Astrocyte of the cerebellum (primary cell): ENCODE results near the gene LINGO1.

Experiments
- DNase-seq: peaks from one replicate; pipeline ENCODE4 v3.0.0-alpha.2; 2011; ENCODE audit warnings: low read depth
- H3K4me3 ChIP-seq: 2 replicates; pipeline ENCODE4 v1.5.1; 2011; ENCODE audit warnings: mild to moderate bottlenecking, low read depth, low read length, moderate library complexity
- CTCF ChIP-seq: IDR thresholded peaks from 2 replicates; pipeline ENCODE4 v1.5.1; 2012; ENCODE audit warnings: low read length, low read depth, moderate library complexity, mild to moderate bottlenecking; ENCODE audit errors: missing control alignments
- in situ Hi-C: cut with HindIII; loops from 2 replicates; pipeline ENCODE4 v1.10.0; 2017; ENCODE audit warnings: low sequenced_read_pairs

The LINGO1 gene

GRCh38 chr15:77620297-77620696 lies 12.4 kb downstream of the LINGO1 start:
- no peak for TF ChIP-seq CTCF
- DNase-seq: no peak
- in situ Hi-C loops: no loop called here
- no peak overlapping the region for H3K4me3 ChIP-seq

- no peak overlapping the region for H3K4me3 ChIP-seq
- no peak for DNase-seq
- in situ Hi-C loops: no loop called here
- no peak for TF ChIP-seq CTCF
Measured at GRCh38 chr15:77619883-77620282, 12.8 kb downstream of the LINGO1 start.

GRCh38 chr15:77617476-77618230 lies 15.1 kb downstream of the LINGO1 start:
- H3K4me3 ChIP-seq: no peak overlapping the region
- no peak for DNase-seq
- in situ Hi-C loops: no loop called here
- peak; percentile 33 for TF ChIP-seq CTCF

GRCh38 chr15:77616072-77616471 lies 16.6 kb downstream of the LINGO1 start:
- no peak for DNase-seq
- H3K4me3 ChIP-seq: no peak overlapping the region
- TF ChIP-seq CTCF: no peak
- in situ Hi-C loops: no loop called here

GRCh38 chr15:77615472-77615871 lies 17.2 kb downstream of the LINGO1 start:
- TF ChIP-seq CTCF: no peak
- in situ Hi-C loops: no loop called here
- H3K4me3 ChIP-seq: no peak overlapping the region
- no peak for DNase-seq

- no peak for DNase-seq
- TF ChIP-seq CTCF: no peak
- H3K4me3 ChIP-seq: no peak overlapping the region
- in situ Hi-C loops: no loop called here
Measured at GRCh38 chr15:77614251-77614806, 18.4 kb downstream of the LINGO1 start.
